Hair follicle dermal papilla cell (primary cell): ENCODE measurements around the gene HAVCR2. TPM values are rescaled to one million over a fixed set of nuclear protein-coding genes. Genes with fewer than 3 reads are reported as not detected.

Experiments
- total RNA-seq: library from RNA; depleted of rRNA; stranded (reverse); fragments of >200 nt; gene quantifications from 2 replicates; pipeline ENCODE4 v1.2.3, GENCODE V29; 2012

HAVCR2 gene
- 0.16 and 0.36 TPM in 2 replicates for total RNA-seq

GRCh38 chr5:157108976-157109375, at the start of gene HAVCR2:
TSS of gene HAVCR2 (minus strand) at chr5:157109044. CDS start at chr5:157108983, 61 bp downstream.

GRCh38 chr5:157142317-157143126, 33.7 kb upstream of the HAVCR2 start, which contains the start of gene MED7:
TSS of gene MED7 (minus strand) at chr5:157142865. CDS start at chr5:157139431, 3,434 bp downstream.

GRCh38 chr5:157059093-157059539, 49.7 kb downstream of the HAVCR2 start, which contains the start of gene HAVCR1:
TSS of gene HAVCR1 (minus strand) at chr5:157059116. CDS start at chr5:157057943, 1,173 bp downstream.

Other genes starting within 250 kb of the HAVCR2 start
- gene TIMD4, start 145.8 kb downstream of the HAVCR2 start, total RNA-seq, result not detected in 2 replicates
- gene HAVCR1, start 49.9 kb downstream of the HAVCR2 start, total RNA-seq, result not detected in 2 replicates
- gene MED7, start 33.8 kb upstream of the HAVCR2 start, total RNA-seq, result 7.8 and 8.3 TPM in 2 replicates
- gene GARIN3, start 57.2 kb upstream of the HAVCR2 start, total RNA-seq, result not detected in 2 replicates
- gene ITK, start 71.8 kb upstream of the HAVCR2 start, total RNA-seq, result not detected in 2 replicates
- 2.9 and 7.9 TPM in 2 replicates for gene CYFIP2, start 157.1 kb upstream of the HAVCR2 start, total RNA-seq